Measurements from ENCODE around the gene NT5C1A.

NT5C1A gene

DNA sequence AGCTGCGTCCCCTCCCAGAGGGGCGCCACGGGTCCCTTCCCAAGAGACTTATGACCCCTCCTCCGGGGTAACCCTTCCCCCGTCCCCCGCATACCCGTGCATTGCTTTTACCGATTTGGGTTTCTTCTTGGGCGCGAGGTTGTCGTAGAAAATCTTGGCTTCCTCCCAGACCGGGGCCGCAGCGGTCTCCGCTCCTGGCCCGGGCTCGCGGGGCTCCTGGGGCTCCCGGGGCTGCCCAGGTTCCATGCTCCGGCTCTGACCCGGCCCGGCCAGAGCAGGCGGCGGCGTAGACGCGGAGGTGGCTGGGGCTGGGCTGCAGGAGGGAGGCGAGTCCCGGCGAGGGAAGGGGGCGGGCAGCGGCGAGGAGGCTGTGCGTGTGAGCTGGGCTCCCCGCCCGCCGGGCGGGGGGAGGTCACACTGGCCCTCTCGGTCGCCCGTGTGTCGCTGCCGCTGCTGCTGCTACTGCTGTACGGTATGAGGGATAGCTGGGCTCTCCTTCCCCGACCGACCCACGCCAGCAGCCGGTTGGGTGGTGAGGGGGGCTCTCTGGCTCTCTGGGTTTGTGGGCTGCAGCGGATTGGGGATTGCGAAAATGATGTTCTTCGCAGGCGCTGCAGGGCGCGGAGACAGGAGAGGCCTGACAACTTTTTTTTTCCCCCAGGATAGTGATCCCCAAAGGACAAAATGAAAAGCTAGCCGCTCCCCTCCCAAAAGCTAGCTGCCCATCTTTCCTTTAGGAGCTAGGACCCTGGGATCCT lies at the start of gene NT5C1A:
Gene NT5C1A, minus strand, starts transcription at position 315 of the 758 bp plus-strand sequence. Its CDS starts 69 bp downstream, at position 246.
- no peak for DNase-seq (ENCODE audit: low read depth)

DNA sequence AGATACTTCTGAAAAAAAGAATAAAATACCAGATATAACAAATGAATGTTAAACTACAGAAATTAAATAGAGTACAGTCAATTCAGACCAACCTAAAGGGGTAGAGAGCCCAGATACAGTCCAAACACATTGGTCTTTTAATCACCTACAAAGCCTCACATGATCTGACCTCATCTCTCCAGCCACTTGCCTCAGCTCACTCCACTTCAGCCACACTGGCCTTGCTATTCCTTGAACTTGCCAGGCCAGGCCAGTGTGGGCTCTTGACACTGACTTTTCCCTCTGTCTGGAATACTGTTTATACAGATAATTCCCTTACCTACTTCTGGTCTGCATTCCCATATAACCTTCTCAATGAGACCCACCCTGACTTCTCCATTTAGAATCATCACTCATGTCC lies 49.8 kb upstream of the NT5C1A start:
- DNase-seq (ENCODE audit: low read depth): no peak

GRCh38 chr1:39720094-39720999 lies 48.4 kb upstream of the NT5C1A start:
- peak; percentile 14 for DNase-seq (ENCODE audit: low read depth)

GRCh38 chr1:39717809-39718208 lies 45.9 kb upstream of the NT5C1A start:
- DNase-seq (ENCODE audit: low read depth): no peak

- DNase-seq (ENCODE audit: low read depth): no peak
Observed at GRCh38 chr1:39713557-39713956, 41.6 kb upstream of the NT5C1A start.

DNA sequence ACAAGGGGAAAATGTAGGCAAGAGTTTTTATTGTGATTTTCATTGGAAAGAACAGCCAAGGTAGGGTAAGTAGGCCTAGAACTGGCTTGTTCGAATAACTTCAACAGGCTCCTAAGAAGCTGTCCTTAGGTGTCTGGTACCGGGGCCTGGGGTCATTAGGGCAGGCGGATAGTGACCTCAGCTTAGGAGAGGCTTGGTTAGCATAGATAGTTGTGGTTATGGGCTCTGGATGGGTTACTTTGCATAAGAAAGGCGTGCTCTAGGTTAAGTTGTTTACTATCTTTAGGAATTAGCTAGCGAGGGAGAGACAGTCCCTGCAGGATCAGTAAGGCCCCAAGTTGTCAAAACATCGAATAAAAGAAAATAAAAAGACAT lies 40.0 kb upstream of the NT5C1A start:
- no peak for DNase-seq (ENCODE audit: low read depth)

GRCh38 chr1:39711104-39711965 lies 39.4 kb upstream of the NT5C1A start:
- no peak for DNase-seq (ENCODE audit: low read depth)

DNA sequence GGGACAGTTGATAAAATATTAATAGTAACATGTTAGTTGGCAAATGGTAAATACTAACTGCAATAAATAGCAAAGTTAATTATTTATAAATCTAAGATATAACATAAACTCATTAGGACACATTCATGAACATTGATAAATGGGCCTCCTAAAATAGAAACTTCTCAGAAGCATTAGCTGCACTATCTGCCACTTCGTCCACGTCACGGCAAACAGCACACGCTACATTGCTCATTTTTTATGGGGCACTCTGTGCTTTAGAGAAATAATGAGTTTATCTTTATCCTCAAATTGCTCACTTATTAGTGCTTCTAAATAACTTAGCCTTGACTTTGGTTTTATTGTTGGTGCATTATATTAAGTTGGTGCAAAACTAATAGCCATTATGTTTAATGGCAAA lies 35.6 kb upstream of the NT5C1A start:
- no peak for DNase-seq (ENCODE audit: low read depth)

DNA sequence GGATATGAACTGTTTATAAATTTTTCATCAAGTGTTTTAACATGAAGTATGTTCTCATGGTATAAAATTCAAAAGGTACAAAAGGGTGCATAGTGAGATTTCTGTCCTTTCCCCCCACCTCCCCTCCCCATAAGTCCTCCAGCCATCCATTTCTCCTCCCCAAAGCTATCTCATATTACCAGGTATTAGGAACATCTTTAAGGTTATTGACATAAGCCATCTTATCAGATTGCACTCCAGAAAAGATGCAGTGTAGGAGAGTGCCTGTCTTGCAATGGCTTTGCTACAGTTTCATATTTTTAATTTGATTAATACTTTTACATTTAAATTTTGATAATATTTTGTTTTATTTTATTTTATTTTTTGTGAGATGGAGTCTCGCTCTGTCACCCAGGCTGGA lies 32.9 kb upstream of the NT5C1A start:
- DNase-seq (ENCODE audit: low read depth): no peak

DNA sequence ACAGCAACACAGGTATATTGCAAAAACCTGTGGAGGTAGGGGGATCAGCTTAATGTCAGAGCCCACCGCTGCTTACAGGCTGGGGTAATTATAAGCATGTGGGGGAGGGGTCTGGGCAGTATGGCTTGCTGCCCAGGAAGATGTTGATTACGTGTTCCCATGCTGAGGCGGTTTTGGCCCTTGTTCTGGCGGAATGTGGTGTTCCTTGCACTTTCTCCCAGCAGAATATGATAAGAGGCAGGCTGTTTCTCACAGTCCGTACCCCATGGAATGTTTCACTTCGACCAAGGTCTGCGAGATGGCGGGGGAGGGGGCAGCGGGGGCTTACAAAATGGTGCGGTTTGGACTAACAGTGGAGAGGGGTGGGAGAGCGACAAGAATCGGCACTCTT lies 29.1 kb upstream of the NT5C1A start:
- no peak for DNase-seq (ENCODE audit: low read depth)

DNA sequence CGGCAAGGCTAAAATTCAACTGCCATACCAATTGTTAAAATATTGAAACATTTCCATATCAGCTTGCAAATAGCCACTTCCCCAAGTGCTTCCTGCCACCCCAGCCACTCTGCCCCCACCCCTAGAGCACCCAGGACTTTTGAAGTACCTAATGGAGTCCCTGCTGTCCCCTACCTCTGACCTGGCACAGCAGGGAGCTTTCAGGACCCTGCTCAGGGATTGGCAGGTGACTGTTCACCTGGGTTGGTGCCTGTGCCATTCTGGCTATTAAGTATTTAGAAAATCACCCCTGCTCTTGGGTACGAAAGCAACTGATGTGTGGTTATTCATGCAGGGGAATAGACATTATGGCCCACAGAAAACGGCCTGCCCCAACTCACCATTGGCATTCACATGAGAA lies 28.4 kb upstream of the NT5C1A start:
- DNase-seq (ENCODE audit: low read depth): no peak

DNA sequence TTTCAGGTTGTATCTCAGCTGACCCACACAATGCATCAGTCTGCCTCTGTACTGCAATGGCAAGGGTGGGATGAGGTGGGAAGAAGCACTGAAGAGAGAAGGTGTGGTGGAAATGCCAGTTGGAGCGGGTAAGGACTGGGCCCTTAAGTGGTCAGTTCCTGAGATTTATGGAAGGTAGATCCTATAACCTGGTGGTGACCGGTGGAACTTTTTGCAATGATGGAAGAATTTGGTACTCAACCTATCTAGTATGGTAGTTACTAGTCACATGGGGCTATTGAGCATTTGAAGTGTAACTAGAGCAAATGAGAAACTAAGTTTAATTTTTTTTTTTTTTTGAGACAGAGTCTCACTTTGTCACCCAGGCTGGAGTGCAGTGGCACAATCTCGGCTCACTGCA lies 27.5 kb upstream of the NT5C1A start:
- no peak for DNase-seq (ENCODE audit: low read depth)

DNA sequence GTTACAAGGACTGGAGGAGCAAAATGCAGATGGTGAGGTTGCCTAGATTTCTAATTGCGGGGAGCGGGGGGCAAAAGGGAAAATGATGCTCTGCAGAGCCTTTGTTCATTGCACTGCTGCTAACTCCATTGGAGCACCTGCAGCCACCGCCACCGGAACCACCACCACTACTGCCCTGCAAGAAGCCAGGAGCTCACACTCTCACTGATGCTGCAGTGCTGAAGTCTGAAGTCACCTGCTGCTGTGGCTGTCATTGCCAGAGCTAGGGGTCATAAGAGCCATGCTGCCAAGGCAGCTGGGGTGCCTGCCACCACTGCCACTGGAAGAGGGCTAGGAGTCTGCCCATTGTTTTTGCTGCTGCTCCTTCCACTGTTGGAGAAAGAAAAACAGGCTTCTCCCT lies 26.7 kb upstream of the NT5C1A start:
- DNase-seq (ENCODE audit: low read depth): no peak

- DNase-seq (ENCODE audit: low read depth): no peak
Observed at GRCh38 chr1:39696448-39696847, 24.5 kb upstream of the NT5C1A start.

DNA sequence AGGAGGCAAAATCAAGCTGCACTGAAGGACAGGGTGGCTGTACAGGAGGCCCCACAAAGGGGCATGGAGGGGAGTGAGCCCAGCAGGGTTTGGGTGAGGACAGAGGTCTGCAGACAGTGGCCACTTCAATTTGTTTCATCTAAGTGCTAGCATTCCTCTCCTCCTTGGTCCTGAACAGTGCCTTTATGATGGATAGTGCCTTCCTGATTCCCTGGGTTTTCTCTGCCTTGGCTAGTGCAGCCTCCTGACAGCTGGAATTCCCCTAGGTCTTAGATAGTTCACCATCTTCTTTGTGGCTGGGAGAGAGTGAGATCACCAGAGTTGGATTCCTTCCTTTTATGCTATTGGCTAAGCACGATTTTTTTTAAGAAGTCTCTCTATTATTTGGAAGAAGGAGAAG lies 23.1 kb upstream of the NT5C1A start:
- DNase-seq (ENCODE audit: low read depth): no peak

DNA sequence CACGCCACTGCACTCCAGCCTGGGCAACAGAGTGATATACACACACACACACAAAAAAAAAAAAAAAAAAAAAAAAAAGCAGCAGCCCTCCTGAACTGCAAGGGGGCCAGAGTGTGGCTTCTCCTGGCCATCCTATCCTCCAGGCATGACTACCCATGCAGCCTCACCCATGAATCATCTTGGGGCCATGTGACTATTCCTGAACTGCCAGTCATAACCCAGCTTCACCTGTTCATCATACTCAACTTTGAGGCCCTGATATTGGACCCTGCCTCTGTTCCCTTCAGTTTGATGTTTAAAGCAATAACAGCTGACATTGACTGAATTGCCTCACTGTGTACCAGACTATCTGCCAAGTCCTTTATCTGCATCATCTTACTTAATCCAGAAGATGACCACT lies 22.1 kb upstream of the NT5C1A start:
- no peak for DNase-seq (ENCODE audit: low read depth)

GRCh38 chr1:39692152-39693074 lies 20.5 kb upstream of the NT5C1A start:
- DNase-seq (ENCODE audit: low read depth): no peak

- peak; percentile 3 for DNase-seq (ENCODE audit: low read depth)
Observed at GRCh38 chr1:39691383-39692151, 19.7 kb upstream of the NT5C1A start, which contains the start of gene HPCAL4. Gene HPCAL4, minus strand, starts transcription at chr1:39691433. Its CDS starts 6,830 bp downstream, at chr1:39684603.

GRCh38 chr1:39690794-39691382 lies 19.0 kb upstream of the NT5C1A start:
- DNase-seq (ENCODE audit: low read depth): no peak

GRCh38 chr1:39690225-39690624 lies 18.3 kb upstream of the NT5C1A start:
- no peak for DNase-seq (ENCODE audit: low read depth)

Measured in GM04503 (cell line).